ENCODE data around the gene ATP2A1.
"Not testable (repeated sequence)": the region's sequence is repeated elsewhere in the genome, so short reads cannot be mapped to it uniquely, and the experiment has no call there.

The ATP2A1 gene

DNA sequence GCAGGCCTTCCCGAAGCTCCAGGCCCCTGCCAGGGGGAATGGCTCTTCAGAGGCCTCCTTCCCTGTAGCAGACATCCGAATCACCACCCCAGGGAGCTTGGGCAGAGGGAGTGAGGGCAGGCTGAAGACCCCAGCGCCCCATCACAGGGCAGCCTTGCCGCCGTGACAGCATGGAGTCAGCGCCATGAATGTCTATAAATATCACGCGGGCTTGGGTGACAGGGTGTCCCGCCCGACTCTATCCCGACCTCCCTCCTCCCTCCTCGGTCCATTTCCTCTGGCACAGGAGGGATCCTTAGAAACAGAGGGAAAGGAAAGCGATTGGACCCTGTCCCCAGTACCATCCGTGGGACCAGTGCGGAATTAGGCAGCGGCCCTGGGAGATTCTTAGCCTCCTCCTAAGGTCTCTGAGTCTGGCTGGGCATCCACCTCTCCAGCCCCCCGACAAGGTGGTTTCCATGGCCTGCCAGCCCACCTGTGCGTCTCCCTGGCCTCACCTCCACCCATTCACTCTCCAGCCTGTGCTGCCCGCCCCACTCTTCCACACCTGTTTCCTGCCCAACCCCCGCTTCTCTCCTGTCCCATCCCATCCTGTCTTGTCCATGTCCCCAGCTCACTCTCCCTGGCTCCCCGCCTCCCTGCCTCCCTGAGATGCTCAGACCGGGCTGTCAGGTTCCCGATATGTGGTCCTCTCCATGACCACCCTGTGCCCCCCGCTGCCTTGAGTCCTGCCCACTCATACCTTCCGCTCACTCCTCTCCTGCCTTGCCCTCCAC, 5.1 kb downstream of the ATP2A1 start:
- DNase-seq: no peak

DNA sequence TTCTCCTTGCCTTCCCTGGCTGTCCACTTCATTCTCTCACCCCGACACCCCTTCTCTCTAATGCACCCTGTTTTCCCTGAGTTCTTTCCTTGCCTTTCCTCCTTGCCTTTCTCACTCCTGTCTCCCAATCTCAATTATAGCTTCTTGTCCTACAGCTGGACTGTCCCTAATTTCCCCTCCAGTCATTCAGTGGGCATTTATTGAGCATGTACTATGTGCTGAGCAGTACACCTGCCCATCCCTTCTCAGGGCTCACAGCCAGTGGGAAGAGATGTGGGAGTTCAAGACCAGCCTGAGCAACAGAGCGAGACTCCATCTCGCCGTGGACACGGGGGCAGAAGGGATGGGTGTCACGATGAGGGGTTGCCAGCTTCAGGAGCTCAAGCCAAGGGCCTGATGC, 5.8 kb downstream of the ATP2A1 start:
- no peak for DNase-seq

DNA sequence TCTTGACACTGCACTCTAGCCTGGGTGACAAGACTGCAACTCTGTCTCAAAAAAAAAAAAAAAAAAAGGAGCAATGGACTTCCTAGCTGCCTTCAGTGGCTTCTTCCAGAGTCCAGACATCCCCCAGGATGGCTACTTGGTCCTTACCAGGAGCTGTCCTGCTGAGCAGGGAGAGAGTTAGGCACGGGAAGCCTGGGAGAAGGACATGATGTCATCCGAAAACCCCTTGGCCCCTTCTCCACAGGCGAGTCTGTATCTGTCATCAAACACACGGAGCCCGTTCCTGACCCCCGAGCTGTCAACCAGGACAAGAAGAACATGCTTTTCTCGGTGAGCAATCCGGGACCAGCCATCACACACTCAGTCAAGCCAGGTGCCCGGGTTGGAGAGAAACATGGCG, 8.7 kb downstream of the ATP2A1 start:
- no peak for DNase-seq

DNA sequence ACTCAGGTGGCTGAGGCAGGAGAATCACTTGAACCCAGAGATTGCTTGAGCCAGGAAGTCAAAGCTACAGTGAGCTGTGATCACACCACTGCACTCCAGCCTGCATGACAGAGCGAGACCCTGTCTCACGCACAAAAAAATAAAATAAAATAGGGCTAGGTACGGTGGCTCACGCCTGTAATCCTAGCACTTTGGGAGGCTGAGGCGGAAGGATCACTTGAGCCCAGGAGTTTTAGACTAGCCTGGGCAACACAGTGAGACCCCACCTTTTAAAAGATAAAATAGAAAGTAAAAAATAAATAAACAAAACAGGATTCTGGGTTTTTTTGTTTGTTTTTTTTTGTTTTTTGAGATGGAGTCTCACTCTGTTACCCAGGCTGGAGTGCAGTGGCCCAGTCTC, 12.1 kb downstream of the ATP2A1 start:
- DNase-seq: not testable (repeated sequence)

DNA sequence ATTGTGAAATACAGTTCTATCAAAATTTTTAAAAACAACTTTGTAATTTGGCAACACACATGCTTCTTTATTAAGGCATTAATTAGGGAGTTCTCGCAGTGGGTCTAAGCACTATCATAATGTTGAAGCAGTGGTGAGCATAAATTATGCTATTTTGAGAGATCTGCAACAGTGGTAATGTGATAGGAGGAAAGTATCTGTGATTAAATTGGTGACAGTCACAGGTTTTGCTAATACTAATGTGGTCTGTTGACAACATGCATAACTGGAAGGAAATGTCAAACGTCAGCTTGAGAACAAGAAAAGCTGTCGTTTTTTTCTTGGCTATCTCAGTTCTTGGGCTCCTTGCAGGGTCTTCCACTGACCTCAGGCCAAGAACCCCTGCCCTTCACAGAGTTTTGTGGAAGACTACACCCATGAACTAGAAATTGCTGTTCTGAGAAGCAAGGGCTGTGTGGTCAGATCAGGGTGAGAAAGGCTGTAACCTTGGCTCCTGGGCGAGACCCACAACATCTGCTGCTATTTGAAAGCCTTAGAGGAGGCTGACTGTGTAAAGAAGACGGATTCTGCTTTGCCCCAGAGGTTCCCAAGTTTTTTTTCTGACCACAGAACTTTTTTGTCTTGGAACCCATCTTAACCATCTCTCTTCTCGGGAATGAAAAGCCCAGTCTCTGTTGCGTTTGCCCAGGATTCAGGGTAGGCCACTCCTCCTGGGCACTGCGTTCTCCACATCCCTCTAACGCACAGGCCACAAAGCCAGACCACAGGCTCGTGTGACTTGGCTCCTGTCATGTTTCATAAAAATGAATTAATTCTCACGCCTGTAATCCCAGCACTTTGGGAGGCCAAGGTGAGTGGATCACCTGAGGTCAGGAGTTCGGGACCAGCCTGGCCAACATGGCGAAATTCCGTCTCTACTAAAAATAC, 13.9 kb downstream of the ATP2A1 start:
- no peak for DNase-seq

DNA sequence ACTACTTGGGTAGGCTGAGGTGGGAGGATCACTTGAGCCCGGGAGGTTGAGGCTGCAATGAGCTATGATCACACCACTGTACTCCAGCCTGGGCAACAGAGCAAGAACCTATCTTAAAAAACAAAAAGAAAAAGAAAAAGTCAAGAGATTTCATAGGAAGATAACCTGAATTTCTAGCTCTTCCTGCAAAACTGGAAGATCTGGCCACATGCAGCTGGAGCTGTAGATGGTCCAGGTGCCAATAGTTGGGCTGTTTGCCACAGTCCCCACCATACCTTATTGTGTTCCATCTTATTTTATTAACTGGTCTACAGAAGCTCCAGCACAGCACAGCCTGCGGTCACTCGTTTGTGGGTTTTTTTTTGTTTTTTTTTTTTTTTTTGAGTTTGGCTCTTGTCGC, 15.0 kb downstream of the ATP2A1 start:
- no peak for DNase-seq

DNA sequence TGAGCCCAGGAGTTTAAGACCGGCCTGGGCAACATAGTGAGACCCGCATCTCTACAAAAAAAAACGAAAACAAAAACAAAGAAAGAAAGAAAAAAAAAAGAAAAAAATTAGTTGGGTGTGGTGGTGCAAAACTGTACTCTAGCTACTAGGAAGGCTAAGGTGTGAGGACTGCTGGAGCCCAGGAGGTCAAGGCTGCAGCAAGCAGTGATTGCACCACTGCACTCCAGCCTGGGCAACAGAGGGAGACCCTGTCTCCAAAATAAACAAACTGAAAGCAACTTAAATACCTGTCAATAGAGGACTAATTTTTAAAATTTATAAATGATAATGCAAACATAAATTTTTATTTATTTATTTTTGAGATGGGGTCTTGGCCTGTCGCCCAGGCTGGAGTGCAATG, 17.3 kb downstream of the ATP2A1 start:
- DNase-seq: no peak

DNA sequence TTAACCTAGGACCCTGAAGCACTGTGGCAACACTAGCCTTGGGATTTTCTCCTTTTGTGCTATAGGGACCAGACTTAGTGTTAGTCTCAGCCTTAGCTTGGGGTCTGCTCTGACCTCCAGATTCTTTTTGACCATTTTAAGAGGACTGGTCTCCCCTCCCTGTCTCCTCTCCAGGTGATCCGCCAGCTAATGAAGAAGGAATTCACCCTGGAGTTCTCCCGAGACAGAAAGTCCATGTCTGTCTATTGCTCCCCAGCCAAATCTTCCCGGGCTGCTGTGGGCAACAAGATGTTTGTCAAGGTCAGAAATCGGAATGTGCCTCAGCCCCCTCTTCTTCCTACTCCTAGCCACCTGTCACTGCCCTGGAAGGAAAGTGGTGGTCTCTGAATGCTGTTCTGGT, 19.5 kb downstream of the ATP2A1 start:
- no peak for DNase-seq

DNA sequence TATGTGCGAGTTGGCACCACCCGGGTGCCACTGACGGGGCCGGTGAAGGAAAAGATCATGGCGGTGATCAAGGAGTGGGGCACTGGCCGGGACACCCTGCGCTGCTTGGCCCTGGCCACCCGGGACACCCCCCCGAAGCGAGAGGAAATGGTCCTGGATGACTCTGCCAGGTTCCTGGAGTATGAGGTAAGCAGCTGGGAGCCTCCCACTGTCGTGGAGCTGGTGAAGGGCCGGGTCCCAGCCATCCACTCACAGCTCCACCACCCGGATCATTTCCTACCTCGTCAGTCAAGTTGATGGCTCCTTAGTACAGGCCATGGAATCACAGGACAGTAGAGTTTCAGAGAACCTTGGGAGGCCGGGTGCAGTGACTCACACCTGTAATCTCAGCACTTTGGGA, 20.0 kb downstream of the ATP2A1 start:
- no peak for DNase-seq

DNA sequence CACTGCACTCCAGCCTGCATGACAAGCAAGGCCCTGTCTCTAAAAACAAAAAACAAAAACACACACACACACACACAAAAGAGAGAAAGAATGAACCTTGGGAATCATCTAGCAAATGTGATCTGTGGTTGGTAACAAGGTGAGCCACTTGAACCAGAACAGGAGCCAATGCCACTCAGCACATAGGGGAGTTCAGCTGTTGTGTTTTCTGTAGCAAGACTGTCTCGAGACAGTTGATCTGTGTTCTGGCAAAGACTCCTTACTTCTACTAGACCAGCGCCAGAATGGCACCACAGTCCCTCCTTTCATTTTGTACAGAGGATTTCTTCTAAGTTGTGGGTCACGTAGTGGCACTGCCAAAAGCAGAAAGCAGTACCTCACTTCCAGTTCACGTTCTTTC, 20.7 kb downstream of the ATP2A1 start:
- DNase-seq: no peak

DNA sequence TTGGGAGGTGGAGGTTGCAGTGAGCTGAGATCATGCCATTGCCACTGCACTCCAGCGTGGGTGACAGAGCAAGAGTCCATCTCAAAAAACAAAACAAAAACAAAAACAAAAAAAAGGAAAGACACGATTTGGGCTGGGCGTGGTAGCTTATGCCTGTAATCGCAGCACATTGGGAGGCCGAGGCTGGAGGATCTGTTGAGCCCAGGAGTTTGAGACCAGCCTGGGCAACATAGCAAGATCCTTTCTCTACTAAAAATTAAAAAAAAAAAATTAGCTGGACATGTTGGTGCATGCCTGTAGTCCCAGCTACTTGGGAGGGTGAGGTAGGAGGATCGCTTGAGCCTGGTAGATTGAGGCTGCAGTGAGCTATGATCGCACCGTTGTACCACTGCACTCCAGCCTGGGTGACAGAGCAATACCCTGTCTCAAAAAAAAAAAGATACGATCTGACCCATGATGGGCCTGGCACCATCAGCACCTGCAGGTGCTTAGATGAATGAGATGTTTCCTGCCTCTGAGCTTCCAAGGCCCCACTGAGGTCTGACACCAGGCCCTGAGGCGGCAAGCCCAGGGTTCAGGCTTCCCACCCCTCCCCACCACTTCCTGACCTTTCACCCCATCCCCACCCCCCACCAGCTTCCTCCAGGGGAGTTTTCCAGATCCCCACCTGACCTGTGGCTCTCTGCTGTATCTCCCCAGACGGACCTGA, 21.7 kb downstream of the ATP2A1 start:
- DNase-seq: no peak

DNA sequence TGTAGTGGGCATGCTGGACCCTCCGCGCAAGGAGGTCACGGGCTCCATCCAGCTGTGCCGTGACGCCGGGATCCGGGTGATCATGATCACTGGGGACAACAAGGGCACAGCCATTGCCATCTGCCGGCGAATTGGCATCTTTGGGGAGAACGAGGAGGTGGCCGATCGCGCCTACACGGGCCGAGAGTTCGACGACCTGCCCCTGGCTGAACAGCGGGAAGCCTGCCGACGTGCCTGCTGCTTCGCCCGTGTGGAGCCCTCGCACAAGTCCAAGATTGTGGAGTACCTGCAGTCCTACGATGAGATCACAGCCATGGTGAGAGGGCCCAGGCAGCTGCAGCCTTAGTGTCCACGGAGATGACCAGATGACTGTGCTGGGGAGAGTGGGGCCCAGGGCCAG, 22.3 kb downstream of the ATP2A1 start:
- DNase-seq: no peak

DNA sequence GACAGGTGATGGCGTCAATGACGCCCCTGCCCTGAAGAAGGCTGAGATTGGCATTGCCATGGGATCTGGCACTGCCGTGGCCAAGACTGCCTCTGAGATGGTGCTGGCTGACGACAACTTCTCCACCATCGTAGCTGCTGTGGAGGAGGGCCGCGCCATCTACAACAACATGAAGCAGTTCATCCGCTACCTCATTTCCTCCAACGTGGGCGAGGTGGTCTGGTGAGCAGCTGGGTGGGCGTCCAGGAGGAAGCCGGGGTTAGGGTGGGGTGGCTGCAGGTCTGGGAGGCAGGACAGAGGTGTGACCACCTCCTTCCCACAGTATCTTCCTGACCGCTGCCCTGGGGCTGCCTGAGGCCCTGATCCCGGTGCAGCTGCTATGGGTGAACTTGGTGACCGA, 23.6 kb downstream of the ATP2A1 start:
- no peak for DNase-seq

DNA sequence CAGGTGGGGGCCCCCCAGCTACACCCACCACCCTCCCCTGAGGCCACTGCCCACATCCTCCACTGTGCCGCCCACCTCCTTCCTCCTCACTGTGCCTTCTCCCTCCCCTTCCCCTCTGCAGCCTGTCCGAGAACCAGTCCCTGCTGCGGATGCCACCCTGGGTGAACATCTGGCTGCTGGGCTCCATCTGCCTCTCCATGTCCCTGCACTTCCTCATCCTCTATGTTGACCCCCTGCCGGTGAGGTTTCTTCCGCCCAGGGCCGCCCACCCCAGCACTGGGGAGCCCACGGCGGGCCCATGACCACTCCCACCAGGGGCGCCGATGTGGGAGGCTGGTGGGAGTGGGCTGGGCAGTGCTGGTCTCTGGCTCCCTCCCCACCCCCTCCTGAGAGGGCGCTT, 24.6 kb downstream of the ATP2A1 start:
- DNase-seq: no peak

DNA sequence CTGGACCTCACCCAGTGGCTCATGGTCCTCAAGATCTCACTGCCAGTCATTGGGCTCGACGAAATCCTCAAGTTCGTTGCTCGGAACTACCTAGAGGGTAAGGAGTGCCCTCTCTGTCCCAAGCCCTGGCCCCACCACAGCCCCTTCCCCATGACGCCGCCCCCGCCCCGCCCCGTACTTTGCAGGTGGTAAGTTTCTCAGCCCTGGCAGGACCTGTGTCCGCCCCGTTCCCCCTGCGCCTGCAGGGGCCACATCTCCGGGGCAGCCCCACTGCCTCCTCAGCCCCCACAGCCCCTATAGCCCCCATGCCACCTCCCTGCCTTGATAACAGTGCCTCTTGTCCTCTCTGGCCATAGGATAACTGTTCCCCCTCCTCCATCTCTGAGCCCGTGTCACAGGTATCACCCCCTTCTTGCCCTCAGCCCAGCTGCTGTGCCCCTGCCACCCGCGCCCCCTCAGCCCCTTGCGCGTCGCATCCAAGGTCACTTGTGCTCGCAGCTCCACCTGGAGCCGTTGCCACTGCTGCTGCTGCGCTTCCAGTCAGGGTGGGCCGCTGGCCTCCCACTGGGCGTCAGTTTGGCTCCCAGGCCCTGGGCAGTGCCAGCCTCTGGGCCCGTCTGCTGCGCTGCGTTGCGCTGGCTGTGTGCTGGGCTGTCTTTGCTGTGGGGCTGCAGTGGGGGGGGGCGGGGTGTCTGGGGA, 25.2 kb downstream of the ATP2A1 start:
- no peak for DNase-seq

DNA sequence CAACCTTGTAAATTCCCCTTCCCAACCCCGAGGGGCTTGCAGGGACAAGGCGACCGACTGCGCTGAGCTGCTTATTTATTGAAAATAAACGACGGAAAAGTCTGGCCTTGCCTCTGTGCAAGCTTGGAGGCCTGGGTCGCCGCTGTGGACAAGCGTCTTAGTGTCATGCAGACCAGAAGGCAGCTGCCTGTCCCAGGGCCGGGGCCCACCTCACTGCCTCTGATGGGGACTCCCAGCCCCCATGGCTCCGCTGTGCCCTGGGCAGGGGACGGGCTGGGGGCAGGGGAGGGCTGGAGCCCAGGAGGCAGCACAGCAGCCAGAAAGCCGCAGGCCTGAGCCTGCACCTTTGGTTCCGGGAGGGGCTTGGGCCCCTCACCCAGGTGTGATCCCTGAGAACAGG, 26.1 kb downstream of the ATP2A1 start:
- DNase-seq: no peak

DNA sequence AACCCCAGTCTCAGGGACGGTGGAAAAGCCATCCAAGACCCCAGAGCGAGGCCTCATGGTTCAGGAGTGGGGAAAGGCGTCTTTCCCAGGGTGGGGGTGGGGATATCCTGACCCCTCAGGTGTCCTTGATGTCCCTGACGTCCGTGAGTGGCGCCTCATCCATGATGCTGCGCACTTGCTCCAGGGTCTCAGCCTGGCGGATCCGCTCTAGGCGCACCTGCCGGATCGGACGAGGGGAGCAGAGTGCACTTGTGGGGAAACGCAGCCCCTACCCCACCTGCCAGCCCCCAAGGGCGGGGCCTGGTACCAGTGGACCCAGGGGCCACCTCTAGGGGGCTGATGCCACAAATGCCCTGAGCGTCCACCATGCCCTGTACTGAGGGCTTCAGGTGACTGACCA, 26.5 kb downstream of the ATP2A1 start:
- DNase-seq: no peak

DNA sequence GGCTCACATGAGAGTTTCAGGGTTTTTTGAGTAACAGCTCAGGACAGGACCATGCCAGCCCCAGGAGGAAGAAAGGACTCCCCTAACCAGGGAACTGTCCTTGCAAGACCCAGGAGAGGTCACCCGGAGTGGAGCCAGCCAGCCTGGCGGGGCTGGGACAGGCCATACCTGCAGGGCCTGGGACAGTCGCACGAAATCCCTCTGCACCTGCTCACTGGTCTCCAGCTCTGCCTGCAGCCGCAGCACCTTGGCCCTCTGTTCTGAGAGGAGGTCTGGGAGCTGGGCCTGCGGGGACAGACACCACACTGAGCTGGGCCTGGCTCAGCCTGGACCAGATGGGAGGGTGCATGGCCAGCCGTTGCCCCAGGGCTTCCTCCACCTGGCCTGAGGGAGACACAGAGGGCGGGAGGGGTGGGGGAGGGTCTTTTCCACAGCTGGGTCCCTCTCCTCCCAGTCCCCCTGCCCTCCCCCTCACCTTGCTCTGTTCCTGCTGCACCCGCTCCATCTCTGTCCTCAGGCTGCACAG, 27.0 kb downstream of the ATP2A1 start:
- DNase-seq: no peak

DNA sequence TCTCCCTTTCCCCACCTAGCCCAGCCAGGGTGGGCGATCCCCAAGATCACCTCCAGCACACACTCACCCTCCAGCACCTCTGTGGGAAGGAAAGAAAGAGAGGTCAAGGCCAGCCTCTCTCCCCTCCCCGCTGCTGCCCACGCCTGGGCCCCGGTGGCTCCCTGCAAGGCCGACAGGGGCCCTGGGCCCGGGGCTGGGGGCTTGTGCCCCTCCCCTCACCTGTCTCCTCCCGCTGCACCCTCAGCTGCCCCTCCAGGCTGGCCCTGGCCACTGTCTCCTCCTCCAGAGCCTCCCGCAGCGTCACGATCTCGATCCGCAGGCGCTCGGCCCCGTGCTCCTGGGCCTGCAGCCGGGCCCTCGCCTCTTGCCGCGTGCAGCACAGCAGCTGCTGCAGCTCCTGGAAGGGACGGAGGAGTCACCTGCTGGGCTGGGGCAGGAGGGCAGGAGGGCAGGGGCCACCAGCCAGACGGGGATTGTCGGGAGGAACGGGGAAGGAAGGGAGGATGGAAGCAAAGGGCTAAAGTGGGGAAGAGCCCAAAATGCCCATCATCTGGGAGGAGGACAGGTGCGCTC, 27.6 kb downstream of the ATP2A1 start:
- no peak for DNase-seq

DNA sequence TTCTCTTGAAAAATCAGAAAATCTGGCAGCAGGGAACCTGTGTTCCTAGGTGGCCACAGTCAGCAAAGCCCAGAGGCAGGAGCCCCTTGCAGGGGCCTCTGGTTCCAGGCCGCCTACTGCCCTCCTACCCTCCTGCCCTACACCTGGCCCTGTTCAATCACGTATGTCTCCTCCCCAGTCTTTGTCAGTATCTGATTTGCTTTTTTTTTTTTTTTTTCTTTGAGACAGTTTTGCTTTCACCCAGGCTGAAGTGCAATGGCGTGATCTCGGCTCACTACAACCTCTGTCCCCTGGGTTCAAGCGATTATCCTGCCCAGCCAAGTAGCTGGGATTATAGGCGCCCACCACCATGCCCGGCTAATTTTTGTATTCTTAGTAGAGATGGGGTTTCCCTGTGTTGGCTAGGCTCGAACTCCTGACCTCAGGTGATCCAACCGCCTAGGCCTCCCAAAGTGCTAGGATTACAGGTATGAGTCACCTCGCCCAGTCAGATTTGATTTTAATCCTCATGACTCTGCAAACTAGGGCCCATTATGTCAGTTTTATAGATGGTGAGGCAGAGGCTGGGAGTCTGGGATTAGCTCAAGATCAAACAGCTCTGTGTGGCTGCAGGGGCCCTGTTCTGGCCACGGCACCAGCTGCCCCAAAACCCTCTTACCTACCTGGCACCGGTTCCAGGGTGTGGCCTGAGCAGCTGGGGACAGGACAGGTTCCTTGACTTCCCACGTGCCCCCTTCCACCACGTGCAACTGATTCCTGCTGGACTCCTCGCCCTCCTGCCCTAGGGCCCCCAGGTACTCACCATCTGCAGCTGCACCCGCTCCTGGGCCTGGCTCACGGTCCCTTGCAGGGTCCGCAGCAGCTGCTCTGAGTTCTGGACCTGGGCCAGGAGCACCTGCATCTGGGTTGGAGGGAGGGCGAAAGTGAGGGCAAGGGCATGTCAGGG, 32.1 kb downstream of the ATP2A1 start:
- DNase-seq: no peak

DNA sequence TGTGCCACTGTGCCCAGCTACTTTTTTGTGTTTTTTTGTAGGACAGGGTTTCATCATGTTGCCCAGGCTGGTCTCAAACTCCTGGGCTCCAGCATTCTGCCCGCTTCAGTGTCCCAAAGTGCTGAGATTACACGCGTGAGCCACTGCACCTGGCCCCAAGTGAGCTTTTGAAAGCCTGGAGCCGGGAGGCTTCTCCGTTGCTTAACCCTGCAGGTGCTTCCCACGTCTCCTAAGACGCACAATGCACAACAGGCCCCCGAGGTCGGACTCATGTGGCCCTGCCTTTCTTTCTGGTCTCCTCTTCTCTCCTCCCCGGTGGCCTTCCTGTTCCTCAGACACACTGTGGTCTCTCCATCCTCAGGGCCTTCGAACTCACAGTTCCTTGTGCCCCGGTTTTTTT, 34.3 kb downstream of the ATP2A1 start:
- DNase-seq: no peak

All from CD4-positive, alpha-beta T cell treated with Interferon gamma for 1 hour (primary cell).